Stimulated activated CD8-positive, alpha-beta memory T cell treated with anti-CD3 and anti-CD28 coated beads, Interleukin-15, amount 100 ng/mL, for 4 hours (primary cell): ENCODE results near the gene TNFSF4.

Experiments used
- DNase-seq, 2 donors: peaks; one replicate each; pipeline ENCODE4 v3.0.0-alpha.2; 2020; ENCODE audit warnings: low read depth in 2 of 2

Gene TNFSF4

DNA sequence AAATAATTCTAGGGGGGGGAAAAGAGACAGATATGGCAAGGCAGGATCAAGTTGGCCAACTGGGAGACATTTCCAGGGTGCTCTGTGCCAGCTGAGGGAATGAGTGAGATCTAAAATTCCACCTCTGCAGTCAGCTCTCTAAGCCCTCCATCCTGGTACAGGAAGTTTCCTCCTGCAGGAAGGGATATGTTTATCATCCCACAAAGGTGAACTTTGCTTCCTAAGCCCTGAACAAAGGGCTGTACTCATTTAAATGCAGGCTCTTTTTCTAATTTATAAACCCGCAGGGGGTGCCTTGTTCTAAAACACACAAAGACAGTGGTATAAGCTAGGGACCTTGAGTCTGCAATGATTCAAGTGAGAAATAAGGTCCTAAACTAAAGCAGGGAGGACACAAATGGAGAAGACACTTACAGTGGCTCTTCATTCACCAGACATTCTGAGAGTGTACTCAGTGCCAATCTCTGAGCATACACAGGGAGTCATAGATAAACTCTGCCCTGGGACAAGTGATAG, 3.6 kb upstream of the TNFSF4 start:
- no peak for DNase-seq

DNA sequence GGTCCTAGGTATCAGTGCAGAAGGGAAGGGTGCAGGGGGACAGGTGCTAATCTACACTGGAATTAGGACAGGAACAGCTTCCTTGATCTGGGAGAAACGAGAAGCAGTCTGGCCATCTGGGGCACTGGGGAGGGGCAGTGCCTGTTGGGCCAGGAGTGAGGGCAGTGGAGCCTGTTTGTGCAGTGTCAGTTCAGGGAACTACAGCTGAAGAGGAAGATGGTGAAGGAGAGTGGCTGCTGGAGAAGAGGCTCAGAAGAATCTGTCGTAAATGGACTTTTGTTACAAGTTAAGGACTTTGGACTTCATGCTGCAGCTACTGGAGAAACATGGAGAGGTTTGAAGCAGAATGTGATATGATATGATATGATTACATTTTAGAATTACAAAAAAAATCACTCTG, 3.2 kb upstream of the TNFSF4 start:
- DNase-seq, result no peak

DNA sequence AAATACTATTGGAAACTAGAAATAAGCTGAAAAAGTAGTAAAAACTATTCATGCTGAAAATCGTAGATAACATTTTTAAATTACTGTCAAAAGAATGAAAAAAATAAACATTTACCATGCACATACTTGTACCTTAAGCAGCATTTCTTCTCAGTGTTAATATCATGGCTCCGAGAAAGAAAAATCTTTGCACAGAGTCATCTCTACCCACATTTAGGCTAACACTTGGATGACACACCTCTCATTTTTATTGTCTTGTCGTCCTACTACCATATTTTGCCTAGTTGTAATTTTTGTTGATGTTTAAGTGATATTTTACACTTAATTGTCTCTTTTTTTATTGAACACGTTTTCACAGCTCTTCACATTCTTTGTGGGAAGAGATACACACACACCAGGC, 1.7 kb upstream of the TNFSF4 start:
- DNase-seq, result no peak

DNA sequence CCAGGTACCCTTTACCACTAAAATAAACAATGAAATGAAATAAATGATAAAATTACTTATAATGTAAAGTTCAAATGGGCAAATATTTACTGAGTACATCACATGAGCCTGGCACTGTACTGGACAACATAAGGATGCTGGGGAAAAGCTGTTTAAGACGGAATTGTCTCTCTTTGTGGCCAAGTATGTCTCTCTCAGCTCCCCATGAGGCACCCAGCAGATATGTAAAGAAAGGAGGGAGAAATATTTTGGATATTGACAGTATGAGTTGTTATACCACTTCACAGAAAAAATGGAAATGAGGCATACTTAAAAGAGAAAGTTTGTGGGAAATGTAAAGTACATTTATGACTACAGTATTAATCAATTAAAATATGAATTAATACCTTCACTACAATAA, 1.0 kb upstream of the TNFSF4 start:
- no peak for DNase-seq

DNA sequence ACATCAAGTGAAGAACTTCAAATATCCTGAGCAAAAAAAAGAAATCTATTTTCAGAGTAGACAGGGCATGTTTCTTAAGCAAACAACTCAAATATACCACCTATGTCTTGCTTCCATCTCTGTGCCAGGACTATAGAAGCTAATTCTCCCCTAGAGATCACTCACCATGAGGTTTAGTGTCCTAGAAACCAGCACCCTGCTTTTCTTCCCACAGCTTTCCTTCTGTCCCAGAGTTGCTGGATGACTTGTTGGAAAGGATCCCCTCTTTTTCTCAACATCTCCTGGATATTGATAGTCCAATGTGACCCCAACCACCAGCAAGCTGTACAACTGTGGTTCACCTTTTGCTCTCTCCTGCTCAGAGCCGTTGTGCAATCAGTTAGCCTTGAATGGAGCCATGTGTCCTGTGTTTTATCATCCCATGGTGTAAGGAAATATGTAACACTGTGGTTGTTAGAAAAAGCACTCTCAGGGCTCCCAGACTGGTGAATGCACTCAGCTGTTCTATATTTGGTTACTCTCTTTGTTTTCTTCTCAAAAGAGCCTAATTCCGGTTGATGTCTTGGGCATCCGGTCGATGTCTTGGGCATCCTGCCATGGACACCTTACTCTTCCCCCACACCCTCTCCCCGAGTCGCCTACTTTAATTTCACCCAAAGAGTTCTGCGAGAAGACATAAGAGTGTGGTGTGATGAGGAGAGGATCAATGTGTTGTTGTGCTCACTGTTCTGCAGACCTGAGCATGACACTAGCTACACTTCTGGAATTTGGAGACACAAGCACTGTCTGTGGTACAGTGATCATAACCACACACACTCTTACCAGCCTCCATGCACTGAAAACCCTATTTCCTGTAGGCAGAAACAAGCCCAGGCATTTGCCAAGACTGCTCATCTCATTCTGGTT, 1.7 kb downstream of the TNFSF4 start:
- no peak for DNase-seq

DNA sequence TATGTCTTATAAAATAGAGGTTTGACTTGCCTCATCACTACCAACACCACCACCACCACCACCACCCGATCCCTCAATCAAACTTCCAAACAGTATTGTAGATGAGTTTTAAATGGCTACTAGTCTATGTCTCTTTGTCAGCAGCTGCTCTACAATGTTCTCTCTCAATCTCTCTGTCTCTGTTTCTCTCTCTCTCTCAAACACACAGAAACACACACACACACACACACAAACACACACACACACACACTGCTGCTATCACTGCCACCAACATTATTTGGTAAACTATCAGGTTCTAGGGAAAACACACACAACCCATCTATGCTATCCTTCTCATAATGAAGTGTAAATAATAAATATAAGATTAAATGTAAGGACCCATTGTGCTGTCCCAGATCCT, 2.4 kb downstream of the TNFSF4 start:
- DNase-seq, result no peak

DNA sequence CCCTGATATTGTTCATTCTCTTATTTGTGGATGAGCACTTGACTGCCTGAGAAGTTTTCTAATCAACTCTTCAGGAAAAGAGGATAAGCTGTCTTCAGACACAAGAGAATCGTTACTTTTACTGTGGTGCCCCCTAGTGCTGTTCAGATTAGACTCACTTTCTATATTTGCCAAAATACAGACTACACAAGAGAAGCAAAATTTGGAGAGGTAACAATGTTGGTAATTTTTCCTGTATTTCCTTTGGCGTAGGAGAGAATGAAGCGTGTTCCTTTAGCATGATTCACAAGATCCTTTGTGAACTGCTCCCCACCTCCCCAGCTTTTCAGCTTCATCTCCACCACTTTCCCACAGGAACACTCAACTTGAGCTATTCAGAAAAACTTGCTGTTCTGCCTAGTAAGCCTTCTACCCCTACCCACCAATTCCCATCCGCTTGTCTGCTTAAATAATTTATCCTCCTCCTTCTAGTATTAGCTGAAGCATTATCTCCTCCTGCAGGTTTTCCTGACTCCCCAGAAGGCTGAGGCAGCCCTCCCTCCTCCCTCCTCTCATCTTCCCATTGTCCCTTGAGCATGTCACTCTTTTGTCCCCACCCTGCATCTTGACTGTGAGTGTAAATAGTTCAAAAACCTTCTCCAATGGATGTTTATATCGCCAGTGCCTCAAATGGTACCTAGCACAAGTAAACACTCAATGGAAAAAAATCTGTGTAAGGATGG, 4.5 kb downstream of the TNFSF4 start:
- DNase-seq, result no peak

DNA sequence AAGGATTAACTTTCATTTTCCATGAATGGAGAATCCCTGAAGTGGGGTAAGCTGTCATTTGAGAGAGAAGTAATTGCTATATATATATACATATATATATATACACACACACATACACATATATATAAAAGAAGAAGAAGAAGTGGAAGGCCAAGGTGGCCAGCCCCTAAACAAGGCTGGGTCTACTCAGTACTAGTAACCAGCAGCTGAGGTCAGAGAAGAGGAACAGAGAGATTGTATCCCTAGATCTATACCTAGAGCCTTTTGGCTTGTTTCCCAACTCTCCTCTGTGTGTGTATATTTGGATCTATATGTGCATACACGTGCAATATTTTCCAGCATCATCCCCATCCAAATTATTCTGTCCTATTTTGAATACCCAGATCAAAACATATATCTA, 5.2 kb downstream of the TNFSF4 start:
- DNase-seq, result no peak

DNA sequence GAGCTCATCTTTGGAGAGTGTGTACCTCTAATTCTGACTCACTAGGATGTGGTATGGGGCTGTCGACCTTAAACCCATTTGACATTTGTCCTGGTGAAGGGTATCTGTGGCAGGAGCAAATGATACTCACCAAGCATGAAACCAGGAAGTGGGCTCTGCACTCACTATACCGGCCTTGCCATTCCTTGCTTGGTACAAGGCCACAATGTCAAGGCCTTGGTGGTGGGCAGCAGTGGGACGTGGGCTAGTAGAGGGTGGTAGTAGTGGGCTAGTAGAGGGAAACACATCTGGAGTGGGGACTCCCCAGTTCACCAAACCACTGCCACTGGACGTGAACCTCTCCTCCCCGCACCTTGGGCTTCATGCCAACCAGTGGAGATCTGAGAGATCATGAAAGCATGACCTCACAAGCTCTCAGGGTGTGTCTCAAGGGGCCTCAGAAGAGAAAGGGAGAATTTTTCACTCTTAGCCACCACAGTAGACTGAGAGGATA, 11.5 kb downstream of the TNFSF4 start:
- DNase-seq, result no peak

DNA sequence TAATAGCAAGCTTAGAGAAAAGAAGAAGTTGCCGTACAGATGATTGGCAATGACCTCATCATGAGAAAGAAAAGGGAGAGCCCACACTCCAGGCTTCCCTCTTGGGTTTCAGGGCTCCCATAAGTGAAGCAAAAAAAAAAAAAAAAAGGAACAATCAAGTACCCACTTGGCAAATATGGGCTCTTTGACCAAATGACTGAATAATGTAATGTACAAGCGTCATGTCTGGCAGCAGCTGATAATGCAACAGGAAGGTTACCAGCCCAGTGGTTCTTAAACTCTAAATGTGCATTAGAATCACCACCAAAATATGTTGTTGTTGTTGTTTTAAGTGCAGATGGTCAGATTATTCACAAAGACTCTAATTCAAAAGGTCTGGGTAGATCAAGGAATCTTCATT, 13.5 kb downstream of the TNFSF4 start:
- no peak for DNase-seq

DNA sequence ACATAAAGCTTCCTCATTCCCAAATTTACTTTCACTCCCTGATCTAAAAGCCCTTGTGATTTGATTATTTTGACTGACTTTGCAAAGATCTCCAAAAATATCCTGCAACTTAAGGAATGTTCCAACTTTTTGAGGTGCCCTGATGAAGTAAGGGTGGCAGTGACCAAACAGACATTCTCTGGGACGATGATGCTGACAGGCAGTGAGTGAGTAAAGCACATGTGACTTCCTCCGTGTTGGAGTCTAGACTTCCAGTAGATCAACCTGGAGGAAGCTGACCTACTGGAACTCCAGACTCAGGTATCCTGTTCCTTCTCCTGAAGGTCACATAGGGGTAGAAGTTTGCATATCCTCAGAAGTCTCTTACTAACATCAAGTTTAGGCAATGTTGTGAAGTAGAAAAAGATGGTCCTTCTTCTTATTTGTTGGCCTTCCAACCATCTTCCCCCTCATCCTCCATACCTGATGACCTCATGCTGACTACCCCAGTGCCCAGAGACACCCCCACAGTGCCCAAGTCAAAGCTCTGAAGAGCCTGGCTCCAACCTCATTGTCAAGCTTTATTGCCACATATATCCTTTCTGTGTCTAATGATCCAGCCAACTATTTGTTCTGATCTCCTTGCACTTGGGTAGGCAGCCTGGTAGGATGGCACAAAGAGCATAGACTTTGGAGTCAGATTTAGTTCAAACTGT, 16.0 kb downstream of the TNFSF4 start:
- DNase-seq, result no peak

DNA sequence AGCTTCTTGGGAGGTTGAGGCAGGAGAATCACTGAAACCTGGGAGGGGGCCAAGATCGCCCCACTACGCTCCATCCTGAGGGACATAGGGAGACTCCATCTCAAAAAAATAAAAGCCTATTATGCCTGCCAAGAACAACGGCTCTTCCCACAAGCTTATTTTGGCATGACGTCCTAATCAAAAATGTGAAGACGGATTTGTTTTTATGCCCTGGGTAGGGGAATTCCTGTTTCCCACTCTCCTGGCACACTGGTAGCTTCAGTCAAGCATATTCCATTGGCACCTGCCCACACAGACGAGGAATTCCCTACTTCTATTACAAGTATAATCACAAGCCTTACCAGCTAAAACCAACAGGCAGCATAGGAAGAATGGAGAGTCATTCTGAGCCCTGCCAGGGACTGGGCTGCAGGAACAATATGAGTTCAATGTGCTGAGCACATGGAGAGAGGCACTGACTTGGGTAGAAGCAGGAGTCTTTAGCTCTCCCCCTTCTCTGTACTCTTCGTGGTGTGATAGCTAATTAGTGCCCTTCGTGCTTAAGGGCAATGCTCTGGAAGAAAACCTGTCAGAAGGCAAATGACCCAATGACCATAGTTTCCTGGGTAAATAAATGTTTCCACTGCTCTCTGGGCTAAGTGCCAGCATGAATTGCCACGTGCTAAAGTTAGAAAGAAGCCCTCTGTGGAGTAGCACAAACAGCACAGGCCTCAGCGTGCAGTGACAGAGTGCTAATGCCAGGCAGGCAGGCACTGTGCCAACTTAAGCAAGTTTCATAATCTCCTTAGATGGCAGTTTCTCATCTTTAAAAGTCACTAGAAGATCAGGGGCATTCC, 16.8 kb downstream of the TNFSF4 start:
- DNase-seq, result no peak

DNA sequence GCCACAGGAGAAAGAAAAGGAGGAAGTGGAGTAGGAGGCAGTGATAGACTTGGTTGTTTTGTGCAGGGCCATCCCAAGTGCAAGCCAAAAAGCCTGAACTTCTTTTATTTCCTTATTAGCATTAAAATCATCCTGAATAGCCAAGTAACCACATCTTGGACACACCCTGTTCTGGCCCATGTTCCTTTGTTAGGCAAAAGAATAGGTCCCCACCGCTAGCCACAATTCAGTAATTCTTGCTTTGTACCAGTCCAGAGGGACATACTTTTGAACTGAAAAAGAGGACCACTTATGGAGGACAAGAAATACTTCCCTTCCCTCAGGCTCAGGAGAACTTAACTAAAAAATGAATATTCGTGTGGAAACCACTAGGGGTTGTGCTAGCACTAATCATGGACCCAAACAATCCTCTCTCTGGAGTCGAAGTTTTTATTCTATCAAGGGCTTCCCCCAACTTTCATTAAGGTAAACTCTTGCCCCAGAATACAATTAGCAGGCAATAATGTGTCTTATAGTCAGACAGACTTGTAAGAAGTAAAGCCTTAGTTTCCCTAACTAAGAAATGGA, 19.4 kb downstream of the TNFSF4 start:
- no peak for DNase-seq

DNA sequence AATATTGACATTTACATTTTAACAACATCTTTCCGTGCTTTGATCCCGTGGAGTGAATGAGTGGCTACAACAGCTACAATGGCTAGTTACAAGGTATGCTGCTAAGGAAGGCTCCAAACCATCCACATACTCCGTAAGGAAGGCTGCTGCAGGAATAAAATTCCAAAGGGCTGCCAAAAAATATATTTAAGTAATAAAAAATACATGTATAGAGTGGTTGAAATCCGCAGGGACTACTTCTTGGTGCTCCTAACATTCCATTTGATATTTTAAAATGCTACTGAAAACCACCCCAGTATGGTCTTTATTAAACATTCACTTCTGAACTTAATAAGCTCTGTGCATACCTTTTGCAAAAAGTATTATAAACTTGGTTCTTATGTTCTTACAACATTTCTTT, 25.3 kb downstream of the TNFSF4 start:
- no peak for DNase-seq

DNA sequence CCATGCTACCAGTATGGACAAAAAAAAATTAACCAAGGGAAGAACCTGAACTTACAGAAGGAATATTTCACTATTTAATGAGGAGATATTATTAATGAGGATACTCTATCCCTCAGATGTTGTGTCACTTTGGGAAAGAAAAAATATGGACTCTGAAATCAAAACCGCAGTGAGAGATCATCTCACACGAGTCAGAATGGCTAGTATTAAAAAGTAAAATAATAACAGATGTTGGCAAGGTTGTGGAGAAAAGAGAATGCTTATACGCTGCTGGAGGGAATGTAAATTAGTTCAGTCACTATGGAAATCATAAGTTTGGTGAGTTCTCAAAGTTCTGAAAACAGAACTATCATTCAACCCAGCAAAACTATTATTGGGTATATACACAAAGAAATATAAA, 30.9 kb downstream of the TNFSF4 start:
- no peak for DNase-seq

DNA sequence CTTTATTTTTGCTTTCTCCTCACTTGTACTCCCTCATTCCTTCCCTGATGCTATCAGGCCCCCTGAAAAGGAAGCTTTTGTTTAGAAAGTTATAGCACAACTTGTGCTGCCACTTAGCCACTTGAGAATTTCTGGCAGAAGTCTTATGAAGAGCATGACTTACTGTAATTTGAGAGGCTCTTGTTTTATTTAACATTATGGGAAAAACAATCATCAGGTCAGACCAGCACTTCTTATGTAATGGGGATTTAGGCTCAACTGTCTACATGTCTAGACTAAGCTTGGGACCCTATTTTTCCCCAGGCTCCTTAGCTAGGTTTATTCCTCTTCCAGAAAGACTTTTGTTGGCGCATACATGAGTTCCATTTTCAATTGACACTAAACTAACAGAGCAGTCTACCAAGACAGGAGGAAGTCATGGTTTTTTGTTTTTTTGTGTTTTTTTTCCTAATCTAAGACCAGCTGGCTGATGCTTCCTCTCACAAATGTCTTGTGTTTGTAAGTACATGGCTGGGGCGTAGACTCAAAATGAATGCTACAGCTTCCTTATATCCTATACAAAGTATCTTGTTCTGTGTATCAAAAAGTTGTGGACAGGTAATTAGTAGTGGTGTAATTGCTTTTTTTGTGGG, 31.5 kb downstream of the TNFSF4 start:
- no peak for DNase-seq

DNA sequence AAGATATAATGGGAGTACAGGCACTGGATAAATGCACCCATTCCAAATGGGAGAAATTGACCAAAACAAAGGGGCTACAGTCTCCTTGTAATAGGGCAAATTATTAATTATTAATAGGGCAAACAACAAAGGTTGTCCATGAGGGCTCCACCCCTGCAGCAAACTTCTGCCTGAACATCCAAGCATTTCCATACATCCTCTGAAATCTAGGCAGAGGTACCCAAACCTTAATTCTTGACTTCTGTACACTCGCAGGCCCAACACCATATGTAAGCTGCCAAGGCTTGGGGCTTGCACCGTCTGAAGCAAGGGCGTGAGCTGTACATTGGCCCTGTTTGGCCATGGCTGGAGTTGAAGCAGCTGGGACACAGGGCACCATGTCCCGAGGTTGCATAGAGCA, 33.7 kb downstream of the TNFSF4 start:
- no peak for DNase-seq

DNA sequence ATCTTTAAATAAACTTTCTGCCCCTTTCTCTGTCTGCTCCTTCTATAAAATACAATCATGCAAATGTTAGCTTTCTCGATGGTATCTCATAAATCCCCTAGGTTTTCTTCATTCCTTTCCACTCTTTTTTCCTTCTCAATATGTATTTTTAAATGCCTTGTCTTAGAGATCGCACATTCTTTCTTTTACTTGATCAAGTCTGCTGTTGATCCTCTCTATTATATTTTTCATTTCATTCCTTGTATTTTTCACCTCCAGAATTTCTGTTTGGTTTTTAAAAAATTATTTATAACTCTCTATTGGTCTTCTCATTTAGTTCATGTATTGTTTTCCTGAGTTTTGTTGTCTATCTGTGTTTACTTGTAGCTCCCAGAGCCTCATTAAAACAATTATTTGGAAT, 36.0 kb downstream of the TNFSF4 start:
- no peak for DNase-seq

DNA sequence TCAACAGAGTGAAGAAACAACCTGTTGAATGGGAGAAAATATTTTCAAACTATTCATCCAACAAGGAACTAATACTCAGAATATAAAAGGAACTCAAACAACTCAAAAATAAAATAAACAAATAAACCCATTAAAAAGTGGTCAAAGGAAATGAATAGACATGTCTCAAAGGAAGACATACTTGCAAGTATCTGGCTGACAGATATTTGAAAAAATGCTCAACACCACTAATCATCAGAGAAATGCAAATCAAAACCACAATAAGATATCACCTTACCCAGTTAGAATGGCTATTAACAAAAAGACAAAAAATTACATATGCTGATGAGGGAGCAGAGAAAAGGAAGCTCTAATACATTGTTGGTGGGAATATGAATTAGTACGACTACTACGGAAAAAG, 38.2 kb downstream of the TNFSF4 start:
- no peak for DNase-seq

DNA sequence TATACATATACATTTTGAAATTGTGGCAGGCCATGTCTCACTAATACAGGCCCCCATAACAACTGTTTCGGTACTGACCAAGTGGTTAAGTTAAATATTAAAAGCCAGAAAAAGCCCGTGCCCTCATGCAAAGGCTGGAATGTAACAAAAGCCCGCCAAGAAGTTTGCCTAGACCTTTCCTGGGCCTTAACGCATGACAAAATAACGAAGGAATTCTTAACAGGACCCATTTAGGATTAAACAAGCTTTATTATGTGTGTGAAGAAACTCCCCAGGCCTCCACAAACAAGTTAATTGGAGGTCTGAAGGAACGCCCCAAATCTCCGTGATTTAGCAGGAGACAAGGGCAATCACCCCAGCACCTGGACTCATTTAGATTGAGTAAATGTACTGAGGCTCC, 42.4 kb downstream of the TNFSF4 start:
- DNase-seq, result no peak

DNA sequence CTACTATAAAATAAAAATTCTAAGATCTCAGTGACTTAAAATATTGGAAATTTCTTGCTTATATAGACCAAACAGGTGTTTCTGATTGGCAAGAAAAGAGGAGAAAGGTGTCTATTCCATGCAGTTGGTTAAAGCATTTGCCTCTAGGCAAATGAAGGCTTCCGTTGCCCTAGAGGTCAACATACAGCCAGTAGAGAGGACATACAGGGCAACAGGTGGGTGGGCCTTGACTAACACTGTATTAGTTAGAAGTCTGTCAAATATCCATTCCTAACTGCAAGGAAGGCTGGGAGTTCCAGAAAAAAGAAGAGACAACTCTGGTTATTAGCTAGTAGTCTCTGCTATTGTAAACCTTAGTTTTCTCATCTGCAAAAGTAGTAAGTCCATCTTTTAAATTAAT, 43.0 kb downstream of the TNFSF4 start:
- no peak for DNase-seq
